Stimulated activated CD4-positive, alpha-beta T cell treated with anti-CD3 and anti-CD28 coated beads, Interleukin-4, amount 100 ng/mL, for 1 hour (primary cell): ENCODE results near the gene IGSF3.

Experiments
- DNase-seq: peaks from one replicate; pipeline ENCODE4 v3.0.0-alpha.2; 2020

IGSF3 gene

DNA sequence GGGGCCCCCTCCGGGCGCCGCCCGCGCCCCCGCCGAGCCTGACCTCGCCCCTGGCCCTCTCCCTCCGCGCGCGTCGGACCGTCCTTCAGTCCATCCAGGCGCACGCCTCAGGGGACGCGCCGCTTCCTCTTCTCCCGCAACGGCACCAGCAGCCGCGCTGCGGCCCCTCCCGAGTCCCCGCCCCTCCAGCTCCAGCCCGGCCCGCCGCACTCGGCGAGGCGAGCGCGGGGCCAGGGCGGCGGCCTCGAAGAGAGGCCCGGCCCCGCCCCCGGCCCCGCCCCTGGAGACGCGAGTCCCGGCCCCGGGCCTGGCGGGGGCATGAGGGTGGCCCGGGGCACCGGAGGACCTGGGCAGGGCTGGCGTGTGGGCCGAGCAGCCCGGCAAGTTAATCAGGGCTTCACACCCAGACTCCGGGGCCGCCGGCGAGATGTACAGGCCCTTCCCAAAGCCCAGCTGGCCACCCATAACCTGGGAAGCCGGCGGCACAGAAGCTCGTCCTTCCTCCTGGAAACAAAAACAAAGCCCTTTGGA lies at the start of gene IGSF3:
IGSF3 (minus strand) TSS at position 159 of the 531 bp plus-strand sequence. CDS start 1,407 bp downstream, outside the sequence.
- DNase-seq: peak; percentile 60

- DNase-seq: no peak
These were observed 49.8 kb upstream of the IGSF3 start for GRCh38 chr1:116717318-116717717.

- DNase-seq: no peak
These were observed 48.9 kb upstream of the IGSF3 start for GRCh38 chr1:116716391-116716790.

- no peak for DNase-seq
These were observed 45.9 kb upstream of the IGSF3 start for GRCh38 chr1:116713474-116713873.

DNA sequence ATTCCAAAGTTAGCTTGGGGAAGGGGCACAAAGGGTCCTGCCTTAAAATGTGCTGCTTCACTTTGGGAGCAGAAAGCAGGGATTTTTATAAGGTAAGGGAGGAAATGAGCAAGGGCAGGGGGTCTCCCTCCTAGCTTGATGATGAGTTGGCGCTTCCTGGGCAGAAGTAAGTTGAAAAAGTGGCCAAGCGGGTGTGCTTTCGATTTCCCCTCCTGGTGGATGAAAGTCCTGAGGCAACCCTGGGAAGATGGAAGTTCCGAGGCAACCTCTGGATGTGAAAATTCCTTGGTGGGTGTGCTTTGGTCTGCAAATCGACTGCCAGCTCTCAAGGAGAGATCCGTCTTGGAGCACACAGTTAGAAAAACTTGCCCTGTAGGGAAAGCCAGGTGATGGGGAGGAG lies 45.0 kb upstream of the IGSF3 start:
- no peak for DNase-seq

DNA sequence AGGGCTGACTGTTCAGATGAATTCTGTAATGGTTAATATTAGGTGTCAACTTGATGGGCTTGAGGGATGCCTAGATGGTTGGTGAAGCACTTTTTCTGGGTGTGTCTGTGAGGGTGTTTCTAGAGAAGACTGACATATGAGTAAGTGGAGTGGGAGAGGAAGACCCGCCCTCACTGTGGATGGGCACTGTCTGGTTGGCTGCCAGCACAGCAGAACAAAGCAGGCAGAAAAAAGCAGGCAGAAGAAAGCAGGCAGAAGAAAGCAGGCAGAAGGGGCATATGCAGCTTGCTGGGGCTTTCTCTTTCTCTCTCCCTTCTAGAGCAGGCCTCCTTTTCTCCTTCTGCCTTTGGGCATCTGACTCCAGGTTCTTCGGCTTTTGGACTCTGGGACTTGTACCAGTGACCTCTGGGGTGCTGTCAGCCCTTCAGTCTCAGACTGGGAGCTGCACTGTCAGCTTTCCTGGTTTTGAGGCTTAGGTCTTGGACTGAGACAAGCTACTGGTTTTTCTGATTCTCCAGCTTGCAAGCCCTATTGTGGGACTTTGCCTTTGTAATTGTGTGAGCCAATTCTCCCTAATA lies 43.8 kb upstream of the IGSF3 start:
- DNase-seq: peak; percentile 34

GRCh38 chr1:116710420-116711262 lies 43.1 kb upstream of the IGSF3 start:
- DNase-seq: no peak

DNA sequence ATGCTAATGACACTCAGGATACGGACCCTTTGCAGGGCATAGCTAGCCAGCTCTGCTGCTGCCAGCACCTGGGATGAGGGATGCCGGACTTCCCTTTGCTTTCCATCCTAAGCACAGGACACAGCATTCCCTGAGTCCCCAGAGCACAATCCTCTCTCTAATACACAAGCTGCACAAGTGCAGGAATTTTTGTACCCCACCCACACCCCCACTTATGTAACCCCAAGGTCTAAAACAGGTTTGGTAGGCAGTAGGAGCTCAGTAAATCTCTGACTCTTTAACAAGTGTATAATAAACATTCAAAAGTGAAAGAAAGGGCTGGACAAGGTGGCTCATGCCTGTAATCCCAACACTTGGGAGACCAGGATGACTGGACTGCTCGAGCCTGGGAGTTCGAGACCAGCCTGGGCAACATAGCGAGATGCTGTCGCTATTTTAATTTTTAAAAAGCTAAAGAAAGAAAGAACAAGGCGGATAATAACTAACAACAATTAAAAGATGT lies 42.2 kb upstream of the IGSF3 start:
- DNase-seq: no peak

DNA sequence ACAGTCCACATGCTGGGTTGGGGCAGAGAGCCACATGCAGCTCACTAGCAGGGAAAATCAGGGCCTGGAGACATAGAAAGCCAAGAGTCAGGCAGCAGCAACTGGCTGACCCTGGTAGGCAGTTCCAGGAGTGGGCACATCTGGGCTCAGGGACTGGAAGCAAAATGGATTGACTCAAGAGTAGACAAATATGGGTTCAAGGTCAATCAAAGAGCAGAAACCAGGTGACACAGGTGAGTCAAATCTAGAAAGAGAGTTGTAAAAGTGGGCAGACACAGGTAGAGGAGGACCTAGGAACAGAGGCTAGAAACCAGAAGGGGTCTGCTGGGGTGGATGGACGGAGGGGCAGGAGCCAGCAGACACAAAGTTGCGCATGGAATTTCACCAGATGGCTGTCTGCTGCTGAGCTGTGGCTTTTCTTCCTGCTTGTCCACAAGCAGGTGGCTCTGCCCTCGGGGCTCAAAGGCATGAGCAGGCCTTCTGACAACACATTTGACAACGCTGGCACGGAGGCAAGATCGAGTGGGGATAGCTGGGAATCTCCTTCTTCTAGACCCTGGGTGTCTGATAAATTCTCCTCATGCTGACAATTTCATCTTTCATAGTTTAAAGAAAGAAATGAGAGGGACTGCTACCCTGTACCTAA lies 40.8 kb upstream of the IGSF3 start:
- no peak for DNase-seq

DNA sequence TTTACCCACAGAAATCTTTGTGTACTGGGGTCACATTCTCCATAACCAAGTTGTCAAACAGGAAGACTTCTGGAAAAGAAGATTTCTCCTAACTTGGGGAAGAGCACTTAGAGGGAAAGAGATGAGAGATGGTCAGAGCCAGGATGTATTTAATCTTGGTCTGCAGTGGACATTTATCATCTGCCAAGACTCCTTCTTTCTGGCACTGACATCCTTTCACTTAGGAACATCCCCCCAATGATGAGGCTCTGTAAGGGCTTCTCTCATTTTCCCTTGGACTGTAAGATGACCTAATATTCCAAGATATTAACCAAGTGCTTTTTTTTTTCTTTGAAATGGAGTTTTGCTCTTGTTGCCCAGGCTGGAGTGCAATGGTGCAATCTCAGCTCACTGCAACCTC lies 39.3 kb upstream of the IGSF3 start:
- DNase-seq: no peak

- no peak for DNase-seq
These were observed 38.6 kb upstream of the IGSF3 start for GRCh38 chr1:116706123-116706522.

DNA sequence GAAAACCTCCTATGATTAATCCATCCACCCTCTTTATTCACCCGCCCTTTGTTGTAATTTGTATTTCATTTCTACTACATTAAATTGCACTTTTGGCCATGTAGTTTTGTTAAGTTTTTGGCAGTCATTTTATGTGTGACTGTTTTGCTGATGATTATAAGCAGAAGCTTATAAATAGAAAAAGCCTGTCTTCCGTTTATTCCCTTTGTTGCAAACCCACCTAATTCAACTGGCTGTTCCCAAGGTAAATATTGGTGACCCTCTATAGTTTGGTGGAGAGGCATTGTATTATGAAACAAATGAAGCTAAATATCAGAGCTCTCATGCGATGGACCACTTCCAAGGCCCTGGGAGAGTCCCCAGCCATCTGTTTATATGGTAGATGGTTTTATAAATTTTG lies 36.7 kb upstream of the IGSF3 start:
- DNase-seq: no peak

DNA sequence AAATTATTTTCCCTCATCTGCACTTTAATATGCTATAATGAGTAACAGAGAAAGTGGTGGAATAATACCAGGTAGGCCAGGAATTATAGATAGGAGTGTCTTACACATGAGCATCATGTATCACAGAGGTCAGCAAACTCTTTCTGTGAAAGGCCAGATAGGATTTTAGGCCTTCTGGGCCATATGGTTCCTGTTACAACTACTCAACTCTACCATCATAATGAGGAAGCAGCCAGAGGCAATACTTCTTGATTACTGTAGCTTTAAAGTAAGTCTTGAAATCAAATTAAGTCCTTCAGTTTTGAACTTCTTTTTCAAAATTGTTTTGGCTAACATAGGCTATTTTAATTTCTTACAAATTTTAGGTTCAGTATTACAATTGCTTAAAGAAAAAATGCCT lies 32.1 kb upstream of the IGSF3 start:
- DNase-seq: no peak

DNA sequence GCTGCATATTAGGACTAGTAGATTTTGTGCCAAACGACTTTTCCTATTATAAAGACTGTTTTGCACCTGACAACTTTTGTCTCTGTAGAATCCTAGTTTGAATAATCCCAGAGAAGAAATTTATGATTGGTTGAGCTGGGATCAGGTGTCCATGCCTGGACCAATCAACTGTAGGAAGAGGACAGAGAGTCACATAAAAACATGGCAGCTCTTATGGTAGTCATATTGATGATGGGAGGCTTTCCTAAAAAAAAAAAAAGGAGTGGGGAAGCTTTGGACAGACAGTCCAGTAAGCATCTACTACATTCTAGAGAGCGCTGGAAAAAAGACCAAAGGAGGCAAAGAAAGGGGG lies 30.7 kb upstream of the IGSF3 start:
- no peak for DNase-seq

- DNase-seq: no peak
These were observed 30.2 kb upstream of the IGSF3 start for GRCh38 chr1:116697548-116698243.

- no peak for DNase-seq
These were observed 27.0 kb upstream of the IGSF3 start for GRCh38 chr1:116694524-116694923.

- DNase-seq: no peak
These were observed 26.4 kb upstream of the IGSF3 start for GRCh38 chr1:116693759-116694480.

GRCh38 chr1:116692879-116693278 lies 25.3 kb upstream of the IGSF3 start:
- no peak for DNase-seq

- no peak for DNase-seq
These were observed 23.4 kb upstream of the IGSF3 start for GRCh38 chr1:116690849-116691406.

GRCh38 chr1:116690396-116690848 lies 22.9 kb upstream of the IGSF3 start:
- no peak for DNase-seq

- no peak for DNase-seq
These were observed 19.3 kb upstream of the IGSF3 start for GRCh38 chr1:116686723-116687352.
